Retina (tissue), 1 donor: Measurements from ENCODE around the gene FASTKD2.

Source experiments
- DNase-seq: peaks from one replicate; pipeline ENCODE4 v3.0.0-alpha.2; 2016

Gene FASTKD2

DNA sequence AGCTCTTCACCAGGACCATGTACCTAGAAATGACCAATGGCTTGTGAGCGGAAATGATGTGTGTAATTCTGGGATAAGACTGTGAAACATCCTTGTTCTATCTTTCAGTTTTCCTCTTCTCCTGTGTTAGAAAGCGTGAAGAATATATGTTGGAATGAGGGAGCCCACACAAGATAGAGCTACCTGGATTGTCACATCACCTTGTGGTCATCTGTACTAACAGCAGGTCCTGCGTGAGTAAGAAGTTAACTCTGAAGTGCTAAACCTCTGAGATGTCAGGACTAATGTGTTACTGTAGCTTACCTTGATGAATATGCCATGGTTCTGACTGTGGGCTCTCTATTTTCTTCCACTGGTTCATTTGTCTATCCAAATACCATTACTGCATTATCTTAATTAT is 75.6 kb downstream of the FASTKD2 start:
- DNase-seq: no peak
